ENCODE data around the gene IGF2BP2.

Gene IGF2BP2

DNA sequence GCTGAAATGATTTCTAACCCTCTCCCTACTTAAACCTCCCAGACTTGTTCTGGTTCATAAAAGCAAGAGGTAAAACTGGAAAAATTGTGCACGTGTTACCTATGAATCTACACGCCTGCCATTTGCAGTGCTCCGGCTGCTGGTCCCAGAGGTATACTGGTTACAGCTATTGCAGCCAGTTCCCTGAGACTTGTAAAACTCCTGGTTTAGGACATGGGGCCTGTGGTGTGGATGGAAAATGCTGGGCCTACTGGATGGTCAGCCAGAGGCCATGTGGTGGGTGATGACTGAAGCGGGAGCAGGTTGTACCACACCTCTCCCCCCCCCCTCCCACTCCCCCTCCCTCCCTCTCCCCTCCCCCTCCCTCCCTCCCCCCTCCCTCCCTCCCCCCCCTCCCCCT lies 193.7 kb downstream of the IGF2BP2 start:
- no peak for FAIRE-seq

- FAIRE-seq: no peak
Measured at GRCh38 chr3:185630182-185630622, 194.6 kb downstream of the IGF2BP2 start.

DNA sequence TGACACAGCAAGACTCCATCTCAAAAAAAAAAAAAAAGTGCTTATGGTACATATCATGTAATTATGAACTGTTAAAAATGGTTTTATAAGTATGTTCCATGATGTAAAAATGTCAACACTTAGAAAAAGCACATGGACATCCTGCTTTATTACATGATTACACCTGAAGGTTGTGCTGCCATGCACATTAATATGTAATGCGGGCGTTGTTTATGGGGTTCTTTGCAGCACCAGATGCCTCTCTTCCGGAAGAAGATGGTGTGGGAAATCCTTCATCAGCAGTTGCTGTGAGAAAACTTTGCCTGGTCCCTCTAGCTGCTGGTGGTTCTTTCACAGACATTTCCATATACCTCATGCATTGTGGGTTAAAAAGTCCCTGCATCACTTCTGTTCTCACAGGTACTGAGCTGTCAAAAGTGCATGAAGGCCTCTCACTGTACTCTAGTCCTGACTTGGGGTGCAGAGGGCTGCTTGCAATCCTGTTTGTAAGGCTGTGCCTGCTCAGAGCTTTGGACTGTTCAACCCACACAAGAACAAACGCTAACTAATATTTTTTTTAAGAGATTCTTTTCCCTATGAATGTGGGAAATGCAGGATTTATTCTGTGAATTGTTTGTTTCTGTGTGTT lies 195.2 kb downstream of the IGF2BP2 start:
- no peak for FAIRE-seq

- FAIRE-seq: no peak
Measured at GRCh38 chr3:185625784-185626183, 199.1 kb downstream of the IGF2BP2 start.

GRCh38 chr3:185623939-185624665 lies 200.7 kb downstream of the IGF2BP2 start:
- no peak for FAIRE-seq

DNA sequence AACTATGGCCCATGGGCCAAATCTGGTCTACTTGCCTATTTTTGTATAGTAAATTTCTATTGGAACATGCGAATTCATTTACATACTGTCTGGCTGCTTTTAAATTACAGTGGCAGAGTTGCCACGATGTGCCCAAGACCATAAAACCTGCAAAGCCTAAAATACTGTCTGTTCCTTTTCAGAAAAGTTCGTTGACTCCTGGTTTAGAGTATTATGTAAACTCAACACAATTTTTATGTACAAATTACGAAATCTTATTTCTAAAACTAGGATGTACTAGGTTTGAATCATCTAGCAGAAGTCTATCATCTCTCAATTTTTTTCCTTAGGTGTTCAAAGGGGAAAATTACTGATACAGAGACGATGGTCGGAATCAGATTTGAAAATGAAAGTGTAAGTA lies 211.8 kb downstream of the IGF2BP2 start:
- no peak for FAIRE-seq

- FAIRE-seq: no peak
Measured at GRCh38 chr3:185606196-185606595, 218.6 kb downstream of the IGF2BP2 start.

DNA sequence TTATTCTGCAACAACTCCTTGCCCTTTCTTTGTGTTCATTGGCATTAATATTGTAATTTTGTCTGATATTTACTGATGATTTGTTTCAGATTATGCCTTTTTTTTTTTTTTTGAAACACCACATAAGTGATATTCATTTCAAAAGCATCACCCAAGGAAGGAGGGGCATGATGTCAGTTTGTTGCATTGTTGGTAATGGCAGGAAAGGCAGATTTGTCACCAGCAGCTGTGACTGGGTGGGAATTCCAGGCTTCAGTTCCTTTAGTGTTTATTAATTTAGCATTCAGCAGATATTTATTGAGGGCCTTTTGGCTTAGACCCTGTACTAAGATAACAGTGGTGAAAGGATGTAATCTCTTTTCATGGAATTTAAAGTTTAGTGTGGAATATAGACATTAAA lies 219.3 kb downstream of the IGF2BP2 start:
- no peak for FAIRE-seq

GRCh38 chr3:185595526-185595925 lies 229.3 kb downstream of the IGF2BP2 start:
- no peak for FAIRE-seq

GRCh38 chr3:185594073-185594472 lies 230.8 kb downstream of the IGF2BP2 start:
- FAIRE-seq: no peak

All from G401.6 (cell line).